ENCODE results near the gene VAC14. TPM values are rescaled to one million over a fixed set of nuclear protein-coding genes. Genes with fewer than 3 reads are reported as not detected.

The VAC14 gene
- total and polyA plus RNA-seq, 2 experiments from 2014 or later = 27.1 to 32.4 TPM

DNA sequence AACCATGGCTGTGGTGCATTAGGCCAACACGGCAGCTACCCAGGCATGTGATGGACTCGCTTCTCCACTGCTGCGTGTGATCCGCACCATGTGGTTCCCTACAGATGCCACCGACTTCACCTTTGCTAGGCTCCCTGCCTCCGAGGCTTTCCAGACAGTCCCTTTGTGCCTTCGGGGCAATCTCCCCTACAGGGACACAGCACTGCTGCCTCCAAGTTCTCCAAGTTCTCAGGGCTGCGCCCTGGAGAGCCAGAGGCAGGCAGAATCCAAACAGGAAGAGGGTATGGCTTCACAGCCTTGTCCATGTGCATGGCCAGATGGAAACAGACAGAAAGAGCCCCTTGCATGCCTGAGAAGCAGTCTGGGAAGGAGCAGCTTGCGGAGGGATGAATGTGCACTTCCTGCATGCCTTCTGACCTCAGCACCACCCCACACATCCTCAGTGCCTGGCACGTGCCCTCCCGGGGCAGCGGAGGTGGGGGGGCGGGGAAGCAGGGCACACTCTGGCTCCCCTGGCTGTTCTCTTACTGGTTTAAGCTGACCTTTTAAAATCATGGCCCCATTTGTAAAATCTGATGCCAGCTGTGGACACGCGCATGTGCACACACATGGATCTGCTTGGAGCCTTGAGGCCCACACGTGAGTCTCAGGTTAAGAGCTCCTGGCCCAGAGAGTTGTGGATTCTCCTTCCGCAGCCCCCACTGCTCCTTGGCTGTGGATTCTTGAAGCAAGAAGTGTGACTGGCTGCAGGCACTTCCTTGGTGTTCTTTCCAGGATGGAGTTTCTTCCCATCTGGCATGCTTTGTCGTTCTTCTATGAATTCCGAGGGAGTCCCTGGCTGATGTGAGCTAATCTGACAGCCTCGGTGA is 59.8 kb downstream of the VAC14 start:
- 32 to 38% methylated on average over 20 of the region's 20 CpGs for whole genome bisulfite sequencing, 2 experiments (ENCODE audit: low coverage in 1 of 2, low lambda C conversion rate in 2 of 2, missing lambda C conversion rate in 2 of 2)
- Histone ChIP-seq H3K9me2 (ENCODE audit: insufficient read depth) (no peaks in the 10 kb centered on the region), H3K4me3 (no peak overlapping the region), H3K36me3 (ENCODE audit: low read depth) (no peaks in the 10 kb centered on the region), H3K9ac (peak overlapping the region; percentile 80), H2AFZ (no peak overlapping the region), H3K4me1 (ENCODE audit: insufficient read depth) (peaks cover 44% of the 10 kb centered on the region), H3K27ac (peak overlapping the region; percentile 91), H3K79me2 (ENCODE audit: insufficient read depth) (no peaks in the 10 kb centered on the region), H3F3A (ENCODE audit: insufficient read depth) (peaks cover 23% of the 10 kb centered on the region), H3K27me3 (replicated peaks; ENCODE audit: insufficient read depth) (no peaks in the 10 kb centered on the region), H4K20me1 (ENCODE audit: insufficient read depth) (no peaks in the 10 kb centered on the region), H3K4me2 (ENCODE audit: unreplicated experiment) (peak overlapping the region; percentile 28), H3K9me3 (ENCODE audit: low read depth) (no peaks in the 10 kb centered on the region)
- TF ChIP-seq EZH2 (IDR thresholded peaks at IDR 0.05; ENCODE audit: insufficient read depth, poor library complexity, severe bottlenecking) (no peak), EZH2phosphoT487 (IDR thresholded peaks at IDR 0.05; ENCODE audit: insufficient read depth, low read depth) (no peak)
- in situ Hi-C loops (cut with MboI) = no loop called here
- peak; percentile 88 for DNase-seq

GRCh38 chr16:70740174-70740913 is 60.6 kb downstream of the VAC14 start:
- Histone ChIP-seq H3K4me3 (no peak overlapping the region), H3K4me1 (ENCODE audit: insufficient read depth) (peaks cover 44% of the 10 kb centered on the region), H4K20me1 (ENCODE audit: insufficient read depth) (no peaks in the 10 kb centered on the region), H3K27me3 (replicated peaks; ENCODE audit: insufficient read depth) (no peaks in the 10 kb centered on the region), H3K36me3 (ENCODE audit: low read depth) (no peaks in the 10 kb centered on the region), H3F3A (ENCODE audit: insufficient read depth) (peaks cover 25% of the 10 kb centered on the region), H3K9me3 (ENCODE audit: low read depth) (no peaks in the 10 kb centered on the region), H3K4me2 (ENCODE audit: unreplicated experiment) (peak overlapping the region; percentile 28), H3K9ac (peak overlapping the region; percentile 80), H3K27ac (peak overlapping the region; percentile 91), H3K79me2 (ENCODE audit: insufficient read depth) (no peaks in the 10 kb centered on the region), H2AFZ (no peak overlapping the region), H3K9me2 (ENCODE audit: insufficient read depth) (no peaks in the 10 kb centered on the region)
- TF ChIP-seq EZH2phosphoT487 (IDR thresholded peaks at IDR 0.05; ENCODE audit: insufficient read depth, low read depth) = no peak
- TF ChIP-seq EZH2 (IDR thresholded peaks at IDR 0.05; ENCODE audit: insufficient read depth, poor library complexity, severe bottlenecking) = no peak
- DNase-seq = no peak
- in situ Hi-C loops (cut with MboI) = no loop called here
- WGBS, 2 experiments (ENCODE audit: low coverage in 1 of 2, low lambda C conversion rate in 2 of 2, missing lambda C conversion rate in 2 of 2) = 84 to 85% methylated on average over 13 to 16 of the region's 16 CpGs

GRCh38 chr16:70739389-70739788 is 61.6 kb downstream of the VAC14 start:
- Histone ChIP-seq H3F3A (ENCODE audit: insufficient read depth) (peaks cover 33% of the 10 kb centered on the region), H3K36me3 (ENCODE audit: low read depth) (no peaks in the 10 kb centered on the region), H3K4me2 (ENCODE audit: unreplicated experiment) (no peak overlapping the region), H4K20me1 (ENCODE audit: insufficient read depth) (no peaks in the 10 kb centered on the region), H2AFZ (no peak overlapping the region), H3K4me1 (ENCODE audit: insufficient read depth) (peaks cover 53% of the 10 kb centered on the region), H3K27ac (no peak overlapping the region), H3K9me3 (ENCODE audit: low read depth) (no peaks in the 10 kb centered on the region), H3K9me2 (ENCODE audit: insufficient read depth) (no peaks in the 10 kb centered on the region), H3K4me3 (no peak overlapping the region), H3K9ac (0 out of 2 replicates have a peak overlapping the region, but pooled peaks have one; percentile 90), H3K79me2 (ENCODE audit: insufficient read depth) (no peaks in the 10 kb centered on the region), H3K27me3 (replicated peaks; ENCODE audit: insufficient read depth) (no peaks in the 10 kb centered on the region)
- TF ChIP-seq EZH2 (IDR thresholded peaks at IDR 0.05; ENCODE audit: insufficient read depth, poor library complexity, severe bottlenecking) (no peak), EZH2phosphoT487 (IDR thresholded peaks at IDR 0.05; ENCODE audit: insufficient read depth, low read depth) (no peak)
- in situ Hi-C loops (cut with MboI) = no loop called here
- 85 to 88% methylated on average over 7 of the region's 7 CpGs for WGBS, 2 experiments (ENCODE audit: low coverage in 1 of 2, low lambda C conversion rate in 2 of 2, missing lambda C conversion rate in 2 of 2)
- no peak for DNase-seq

DNA sequence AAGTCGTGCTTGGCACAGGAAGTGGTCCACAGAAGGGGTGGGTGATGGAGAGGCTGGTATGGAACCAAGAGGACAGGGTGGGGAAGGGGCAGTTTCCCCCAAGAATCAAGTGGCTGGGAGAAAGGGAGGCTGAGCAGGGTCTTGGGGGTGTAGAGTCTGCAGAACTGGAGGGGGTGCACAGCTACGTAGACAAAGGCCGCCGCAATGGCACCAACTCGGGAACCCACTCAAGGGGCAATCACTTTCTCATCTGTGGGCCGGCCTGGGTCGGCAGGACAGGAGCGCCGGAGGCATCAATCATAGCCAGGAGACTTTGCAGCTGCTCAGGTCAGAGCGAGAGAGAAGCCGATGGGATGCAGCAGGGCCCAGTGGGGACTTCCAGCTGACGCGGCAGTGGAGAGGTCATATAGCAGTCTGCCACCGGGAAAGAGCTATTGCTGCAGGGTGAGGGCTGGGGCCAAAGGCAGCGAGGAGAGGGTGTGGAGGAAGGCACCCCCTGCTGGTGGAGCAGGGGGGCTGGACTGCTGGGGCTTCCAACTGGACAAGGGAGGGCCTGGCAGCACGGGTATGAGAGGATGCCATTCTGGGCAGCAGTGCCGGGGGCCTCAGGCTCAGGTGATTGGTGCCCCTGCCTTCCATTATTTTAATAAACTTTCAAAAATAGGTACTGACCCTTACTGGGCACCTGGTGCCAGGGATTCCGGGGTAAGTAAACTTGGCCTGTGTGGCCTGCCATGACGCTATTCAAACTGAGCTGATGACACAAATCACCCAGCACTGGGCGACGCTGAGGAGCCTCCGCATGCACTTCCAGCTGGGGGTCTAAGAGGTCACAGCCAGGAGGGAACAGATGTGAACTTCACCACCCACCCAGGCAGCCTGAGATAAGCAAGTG is 62.6 kb downstream of the VAC14 start:
- H3K9me3 ChIP-seq (ENCODE audit: low read depth) = no peaks in the 10 kb centered on the region
- no peaks in the 10 kb centered on the region for H3K9me2 ChIP-seq (ENCODE audit: insufficient read depth)
- peak overlapping the region; percentile 74 for H3K4me2 ChIP-seq (ENCODE audit: unreplicated experiment)
- no peak for TF ChIP-seq EZH2 (IDR thresholded peaks at IDR 0.05; ENCODE audit: insufficient read depth, poor library complexity, severe bottlenecking)
- no peak for TF ChIP-seq EZH2phosphoT487 (IDR thresholded peaks at IDR 0.05; ENCODE audit: insufficient read depth, low read depth)
- H3F3A ChIP-seq (ENCODE audit: insufficient read depth) = peaks cover 37% of the 10 kb centered on the region
- no peaks in the 10 kb centered on the region for H3K36me3 ChIP-seq (ENCODE audit: low read depth)
- peak overlapping the region; percentile 90 for H3K9ac ChIP-seq
- H2AFZ ChIP-seq = no peak overlapping the region
- no peak overlapping the region for H3K4me3 ChIP-seq
- peaks cover 53% of the 10 kb centered on the region for H3K4me1 ChIP-seq (ENCODE audit: insufficient read depth)
- peak overlapping the region; percentile 96 for H3K27ac ChIP-seq
- peak; percentile 88 for DNase-seq
- in situ Hi-C loops (cut with MboI) = no loop called here
- H3K79me2 ChIP-seq (ENCODE audit: insufficient read depth) = no peaks in the 10 kb centered on the region
- WGBS, 2 experiments (ENCODE audit: low coverage in 1 of 2, low lambda C conversion rate in 2 of 2, missing lambda C conversion rate in 2 of 2) = 57 to 58% methylated on average over 22 of the region's 22 CpGs
- no peaks in the 10 kb centered on the region for H4K20me1 ChIP-seq (ENCODE audit: insufficient read depth)
- H3K27me3 ChIP-seq (replicated peaks; ENCODE audit: insufficient read depth) = no peaks in the 10 kb centered on the region

Data from GM23248 (cell line).